HG03457 (cell line): ENCODE data around the gene TMEM247.
"Not testable (repeated sequence)": the region's sequence is repeated elsewhere in the genome, so short reads cannot be mapped to it uniquely, and the experiment has no call there.

Source experiments
- ATAC-seq: cut with Tn5 transposase; IDR thresholded peaks from one replicate; pipeline ENCODE4 v1.9.1; 2021; ENCODE audit warnings: moderate number of reproducible peaks; ENCODE audit not compliant: unreplicated experiment

The TMEM247 gene

GRCh38 chr2:46509804-46510203 is 30.4 kb downstream of the TMEM247 start:
- ATAC-seq, result no peak

- no peak for ATAC-seq
These were observed 31.3 kb downstream of the TMEM247 start for GRCh38 chr2:46510598-46511177.

- ATAC-seq, result no peak
These were observed 32.8 kb downstream of the TMEM247 start for GRCh38 chr2:46512185-46512584.

GRCh38 chr2:46514738-46515137 is 35.4 kb downstream of the TMEM247 start:
- no peak for ATAC-seq

- ATAC-seq, result no peak
These were observed 38.1 kb downstream of the TMEM247 start for GRCh38 chr2:46517485-46517884.

- no peak for ATAC-seq
These were observed 39.5 kb downstream of the TMEM247 start for GRCh38 chr2:46518861-46519260.

- ATAC-seq, result no peak
These were observed 39.9 kb downstream of the TMEM247 start for GRCh38 chr2:46519265-46519664.

GRCh38 chr2:46520130-46520711 is 40.9 kb downstream of the TMEM247 start:
- no peak for ATAC-seq

- ATAC-seq, result no peak
These were observed 41.9 kb downstream of the TMEM247 start for GRCh38 chr2:46521215-46521683.

- ATAC-seq, result not testable (repeated sequence)
These were observed 43.0 kb downstream of the TMEM247 start for GRCh38 chr2:46522385-46522784.

GRCh38 chr2:46525522-46526155 is 46.3 kb downstream of the TMEM247 start:
- ATAC-seq, result no peak

GRCh38 chr2:46528880-46529279 is 49.5 kb downstream of the TMEM247 start:
- no peak for ATAC-seq

GRCh38 chr2:46530639-46531038 is 51.3 kb downstream of the TMEM247 start:
- ATAC-seq, result no peak

GRCh38 chr2:46531863-46532262 is 52.5 kb downstream of the TMEM247 start:
- ATAC-seq, result no peak
